GM15510 (cell line): Measurements from ENCODE around the gene PAQR6.

ENCODE experiments used
- POLR2A ChIP-seq: IDR thresholded peaks from 3 replicates; pipeline ENCODE4 v1.6.1; 2011; ENCODE audit warnings: borderline replicate concordance; ENCODE audit not compliant: insufficient read length; ENCODE audit errors: extremely low read depth

Gene PAQR6

DNA sequence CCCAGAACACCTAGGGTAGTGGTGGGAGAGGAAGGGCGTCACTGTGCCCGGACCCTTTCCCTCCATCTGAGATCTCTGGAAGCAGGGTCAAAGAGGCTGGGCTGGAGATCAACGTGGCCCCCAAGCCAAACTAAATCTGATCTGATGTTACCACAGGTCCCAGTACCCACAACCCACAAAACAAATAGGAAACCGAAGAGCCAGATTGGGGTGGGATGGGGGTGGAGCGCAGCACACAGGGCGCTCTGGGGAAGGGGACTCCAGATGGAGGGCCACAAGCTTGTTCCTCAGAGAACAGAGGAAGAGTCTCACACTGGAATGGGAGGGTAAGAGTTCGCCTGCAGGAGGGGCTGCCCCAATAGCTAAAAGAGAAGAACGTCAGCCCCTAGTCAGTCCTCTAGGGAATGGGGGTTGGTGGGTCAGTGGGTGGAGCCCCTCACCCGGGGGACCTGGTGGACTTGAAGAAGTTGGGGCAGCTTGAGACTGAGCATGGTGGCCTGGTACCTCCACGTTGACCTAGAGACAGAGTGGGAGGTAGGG is 1.5 kb downstream of the PAQR6 start:
- TF ChIP-seq POLR2A = no peak

DNA sequence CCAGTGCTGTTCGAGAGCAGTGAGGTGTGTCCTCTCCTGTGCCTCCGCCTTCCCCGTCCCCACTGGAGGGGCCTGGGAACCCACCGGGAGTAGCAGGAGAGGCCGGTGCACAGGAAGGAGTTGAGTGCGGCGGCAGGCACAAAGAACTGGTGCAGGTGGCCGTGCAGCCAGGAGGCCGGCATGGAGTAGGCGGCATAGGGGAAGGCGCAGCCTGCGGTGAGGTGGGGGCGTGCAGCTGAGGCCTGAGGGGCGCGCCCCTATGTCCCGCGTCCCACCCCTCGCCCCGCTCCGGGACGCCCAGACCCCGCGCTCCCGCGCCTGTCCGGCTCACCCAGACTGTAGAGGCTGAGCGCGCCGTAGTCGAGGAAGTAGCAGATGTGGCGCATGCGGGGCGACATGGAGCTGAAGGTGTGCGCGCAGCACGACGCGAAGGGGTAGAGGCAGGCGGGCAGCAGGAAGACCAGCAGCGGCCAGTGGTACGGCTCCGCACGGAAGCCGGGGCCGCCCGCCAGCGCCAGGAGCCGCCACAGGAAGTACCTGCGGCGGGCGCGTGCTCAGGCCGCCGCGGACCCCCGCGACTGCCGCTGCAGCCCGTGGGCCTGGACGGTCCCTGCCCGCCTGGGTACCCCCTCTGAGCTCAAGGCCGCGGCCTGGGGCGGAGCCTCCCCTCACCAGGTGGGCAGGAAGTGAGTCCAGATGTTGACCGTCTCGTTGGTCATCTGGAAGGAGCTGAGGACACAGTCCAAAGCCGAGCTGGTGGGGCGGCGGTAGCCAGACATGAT is 2.2 kb downstream of the PAQR6 start:
- no peak for TF ChIP-seq POLR2A

DNA sequence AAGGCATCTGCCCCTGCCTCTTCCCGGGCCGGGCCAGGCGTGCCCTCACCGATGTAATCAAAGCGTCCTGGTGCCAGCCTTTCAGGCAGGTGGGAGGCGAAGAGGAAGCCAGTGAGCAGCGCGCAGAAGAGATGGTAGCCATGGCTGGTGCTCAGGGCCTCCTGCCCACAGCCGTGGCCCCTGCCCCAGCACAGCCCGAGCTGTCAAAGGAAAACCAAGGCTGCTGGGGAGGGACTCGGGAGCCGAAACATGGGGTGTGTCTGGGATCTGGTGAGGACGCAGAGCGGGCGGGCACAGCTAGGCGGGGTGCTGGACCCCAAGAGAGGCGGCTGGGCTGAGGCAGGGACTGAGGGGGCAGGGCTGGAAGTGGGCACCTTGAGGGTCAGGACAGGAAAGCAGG is 3.1 kb downstream of the PAQR6 start:
- no peak for TF ChIP-seq POLR2A

DNA sequence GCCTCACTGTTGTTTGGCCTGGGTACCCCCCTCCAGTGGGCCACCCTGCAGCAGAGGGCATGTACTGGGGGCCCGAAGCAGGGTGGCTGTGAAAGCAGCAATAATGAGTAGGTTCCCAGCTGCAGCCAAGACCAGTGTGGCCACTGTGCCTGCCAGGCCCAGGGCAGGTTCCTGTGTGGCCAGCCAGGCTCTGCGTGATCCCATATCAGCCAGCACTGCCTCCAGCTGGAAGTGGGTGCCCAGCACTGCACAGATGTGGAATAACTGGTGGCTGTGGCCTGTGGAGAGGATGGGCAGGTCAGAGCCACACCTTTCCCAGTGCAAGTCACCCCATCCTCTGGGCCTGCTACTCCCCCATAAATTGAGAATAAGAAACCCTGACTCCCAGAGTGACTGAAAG is 3.7 kb downstream of the PAQR6 start:
- no peak for TF ChIP-seq POLR2A

DNA sequence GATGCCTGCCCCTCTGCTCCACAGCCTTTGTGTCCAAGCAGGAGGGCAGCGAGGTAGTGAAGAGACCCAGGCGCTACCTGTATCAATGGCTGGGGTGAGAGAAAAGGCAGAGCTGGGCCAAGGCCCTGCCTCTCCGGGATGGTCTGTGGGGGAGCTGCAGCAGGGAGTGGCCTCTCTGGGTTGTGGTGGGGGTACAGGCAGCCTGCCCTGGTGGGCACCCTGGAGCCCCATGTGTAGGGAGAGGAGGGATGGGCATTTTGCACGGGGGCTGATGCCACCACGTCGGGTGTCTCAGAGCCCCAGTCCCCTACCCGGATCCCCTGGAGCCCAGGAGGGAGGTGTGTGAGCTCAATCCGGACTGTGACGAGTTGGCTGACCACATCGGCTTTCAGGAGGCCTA is 5.1 kb downstream of the PAQR6 start:
- TF ChIP-seq POLR2A = no peak

DNA sequence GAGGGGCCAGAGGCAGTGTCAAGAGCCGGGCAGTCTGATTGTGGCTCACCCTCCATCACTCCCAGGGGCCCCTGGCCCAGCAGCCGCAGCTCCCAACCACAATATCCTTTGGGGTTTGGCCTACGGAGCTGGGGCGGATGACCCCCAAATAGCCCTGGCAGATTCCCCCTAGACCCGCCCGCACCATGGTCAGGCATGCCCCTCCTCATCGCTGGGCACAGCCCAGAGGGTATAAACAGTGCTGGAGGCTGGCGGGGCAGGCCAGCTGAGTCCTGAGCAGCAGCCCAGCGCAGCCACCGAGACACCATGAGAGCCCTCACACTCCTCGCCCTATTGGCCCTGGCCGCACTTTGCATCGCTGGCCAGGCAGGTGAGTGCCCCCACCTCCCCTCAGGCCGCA is 5.9 kb downstream of the PAQR6 start, which contains the start of gene BGLAP:
BGLAP (plus strand) TSS at position 259 of the 400 bp plus-strand sequence; CDS start at position 307, 48 bp downstream.
- TF ChIP-seq POLR2A = no peak

DNA sequence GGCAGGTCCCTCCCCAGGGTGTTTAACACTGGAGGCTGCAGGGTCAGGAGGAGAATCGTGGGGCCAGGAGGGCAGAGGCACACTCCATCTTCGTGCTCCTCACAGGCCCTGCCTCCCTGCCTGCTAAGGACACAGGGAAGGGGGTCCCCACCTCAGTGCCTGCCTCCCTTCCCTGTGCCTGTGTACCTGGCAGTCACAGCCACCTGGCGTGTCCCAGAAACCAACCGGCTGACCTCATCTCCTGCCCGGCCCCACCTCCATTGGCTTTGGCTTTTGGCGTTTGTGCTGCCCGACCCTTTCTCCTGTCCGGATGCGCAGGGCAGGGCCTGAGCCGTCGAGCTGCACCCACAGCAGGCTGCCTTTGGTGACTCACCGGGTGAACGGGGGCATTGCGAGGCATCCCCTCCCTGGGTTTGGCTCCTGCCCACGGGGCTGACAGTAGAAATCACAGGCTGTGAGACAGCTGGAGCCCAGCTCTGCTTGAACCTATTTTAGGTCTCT is 6.5 kb downstream of the PAQR6 start:
- TF ChIP-seq POLR2A = no peak

DNA sequence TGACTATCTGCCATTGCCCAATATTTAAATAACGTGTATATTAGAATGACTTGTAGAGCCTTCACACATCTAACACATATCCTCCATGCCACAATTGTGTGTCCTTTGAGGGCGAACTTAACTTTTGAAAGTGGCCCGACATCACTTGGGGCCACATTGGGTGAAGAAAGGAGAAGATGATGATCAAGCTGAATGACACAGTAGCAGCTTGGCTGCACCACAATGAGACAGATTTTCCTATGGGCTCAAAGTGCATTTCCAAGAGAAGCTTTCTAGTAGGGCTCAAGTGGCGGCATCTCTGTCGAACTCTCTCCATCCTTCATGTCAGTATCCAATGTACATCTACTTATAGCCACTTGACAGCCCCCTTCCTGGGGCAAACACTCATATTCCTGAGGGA is 9.6 kb downstream of the PAQR6 start:
- no peak for TF ChIP-seq POLR2A

DNA sequence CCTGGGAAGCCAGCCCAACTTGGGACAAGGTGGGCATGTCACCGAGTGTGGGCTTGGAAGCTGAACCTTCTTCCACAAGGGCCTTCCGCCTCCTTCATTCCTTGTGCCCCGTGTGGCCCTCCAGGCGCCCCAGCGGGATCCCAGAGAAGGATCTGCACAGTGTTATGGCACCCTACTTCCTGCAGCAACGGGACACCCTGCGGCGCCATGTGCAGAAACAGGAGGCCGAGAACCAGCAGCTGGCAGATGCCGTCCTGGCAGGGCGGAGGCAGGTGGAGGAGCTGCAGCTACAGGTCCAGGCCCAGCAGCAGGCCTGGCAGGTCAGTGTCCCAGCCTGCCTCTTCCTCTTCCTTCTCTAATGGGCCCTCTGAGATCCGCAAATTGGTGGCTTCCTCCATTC is 11.7 kb downstream of the PAQR6 start:
- no peak for TF ChIP-seq POLR2A

DNA sequence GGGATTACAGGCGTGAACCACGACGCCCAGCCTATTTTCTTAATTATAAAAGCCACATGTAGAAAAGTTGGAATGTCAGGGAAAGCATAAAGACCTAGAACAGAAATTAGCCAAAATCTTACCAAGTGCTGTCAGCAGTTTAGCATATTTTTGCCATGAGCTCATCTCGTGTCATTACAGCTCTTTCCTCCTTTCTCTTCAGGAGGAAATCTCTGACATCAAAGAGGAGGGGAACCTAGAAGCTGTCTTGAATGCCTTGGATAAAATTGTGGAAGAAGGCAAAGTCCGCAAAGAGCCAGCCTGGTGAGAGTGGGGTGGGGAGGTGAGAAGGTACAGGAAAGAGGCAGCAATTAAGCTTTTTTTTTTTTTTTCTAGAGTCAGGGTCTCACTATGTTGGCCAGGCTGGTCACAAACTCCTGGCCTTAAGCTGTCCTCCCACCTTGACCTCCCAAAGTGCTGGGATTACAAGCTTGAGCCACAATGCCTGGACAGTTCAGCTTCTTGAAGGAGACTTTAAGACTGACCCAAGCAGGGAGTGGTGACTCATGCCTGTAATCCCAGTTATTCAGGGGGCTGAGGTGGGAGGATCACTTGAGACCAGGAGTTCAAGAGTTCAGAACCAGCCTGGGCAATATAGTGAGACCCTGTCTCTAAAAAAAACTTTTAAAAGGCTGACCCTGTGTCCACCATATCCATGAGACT is 14.3 kb downstream of the PAQR6 start:
- no peak for TF ChIP-seq POLR2A

DNA sequence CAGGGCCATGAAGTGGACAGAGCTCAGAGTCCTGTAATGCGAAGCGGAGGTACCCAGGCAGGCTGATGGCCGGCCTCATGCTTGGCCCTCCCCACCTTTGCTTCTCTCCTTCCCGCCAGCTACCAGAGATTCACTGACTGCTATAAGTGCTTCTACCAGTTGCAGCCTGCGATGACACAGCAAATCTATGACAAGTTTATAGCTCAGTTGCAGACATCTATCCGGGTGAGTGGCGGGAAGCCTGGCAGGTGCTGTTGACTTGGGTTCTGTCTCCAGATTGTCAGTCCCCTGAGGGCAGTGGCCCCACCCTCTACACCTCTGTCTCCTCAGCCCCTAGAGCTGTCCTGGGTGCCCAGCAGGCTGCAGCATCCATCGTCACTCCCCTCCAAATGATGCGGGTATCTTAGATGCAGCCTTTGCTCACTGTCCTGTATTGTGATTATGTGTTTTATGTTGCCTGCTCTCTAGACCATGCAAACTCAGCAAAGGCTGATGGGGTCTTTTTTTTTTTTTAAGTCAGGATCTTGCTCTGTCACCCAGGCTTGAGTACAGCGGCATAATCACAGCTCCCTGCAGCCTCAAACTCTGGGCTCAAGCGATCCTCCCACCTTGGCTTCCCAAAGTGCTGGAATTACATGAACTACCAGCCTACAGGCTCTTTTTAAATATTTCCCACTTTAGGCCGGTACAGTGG is 15.5 kb downstream of the PAQR6 start:
- no peak for TF ChIP-seq POLR2A

DNA sequence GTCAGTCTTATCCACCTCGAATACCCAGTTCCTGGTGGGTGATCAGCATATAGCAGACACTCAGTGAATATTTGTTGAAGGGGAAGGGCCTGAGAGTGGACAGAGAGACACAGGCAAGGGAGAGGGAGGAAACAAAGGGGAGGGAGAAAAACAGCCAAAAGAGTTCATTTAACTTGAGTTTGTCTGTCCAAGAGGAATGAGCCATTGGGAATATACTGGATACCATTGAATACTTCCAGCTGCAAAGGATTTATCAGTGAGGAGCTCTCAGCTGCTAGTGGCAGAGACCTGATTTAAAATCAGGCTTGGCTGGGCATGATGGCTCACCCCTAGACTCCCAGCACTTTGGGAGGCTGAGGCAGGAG is 17.4 kb downstream of the PAQR6 start:
- TF ChIP-seq POLR2A = no peak

DNA sequence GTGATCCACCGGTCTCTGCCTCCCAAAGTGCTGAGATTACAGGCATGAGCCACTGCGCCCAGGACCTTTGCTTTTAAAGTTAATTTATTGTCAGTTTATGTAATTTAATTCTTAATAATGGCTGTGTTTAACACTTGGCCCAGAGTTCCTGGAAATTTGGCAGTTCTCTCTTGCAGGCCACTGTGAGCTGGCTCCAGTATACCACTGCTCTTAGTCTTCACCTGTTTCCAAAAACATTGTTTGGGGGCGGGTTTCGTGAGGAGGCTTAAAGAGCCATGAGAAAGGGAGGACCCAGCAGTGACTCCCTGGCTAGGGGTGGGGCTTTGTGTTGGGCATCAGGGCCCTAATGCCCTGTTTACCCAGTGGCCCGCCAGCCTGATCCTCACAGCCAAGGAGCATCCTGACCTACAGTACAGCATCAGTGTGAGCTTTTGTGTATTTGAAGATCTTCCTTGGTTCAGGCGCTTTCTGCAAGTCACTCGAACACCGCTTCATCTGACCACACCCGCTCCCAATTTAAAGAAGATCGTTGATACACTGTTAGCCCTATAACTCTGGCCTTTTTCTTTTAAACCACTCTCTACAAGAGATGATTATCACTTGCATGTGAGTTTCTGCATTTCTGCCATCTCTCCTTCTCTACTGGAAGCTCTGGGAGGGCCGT is 17.9 kb downstream of the PAQR6 start:
- TF ChIP-seq POLR2A = no peak

DNA sequence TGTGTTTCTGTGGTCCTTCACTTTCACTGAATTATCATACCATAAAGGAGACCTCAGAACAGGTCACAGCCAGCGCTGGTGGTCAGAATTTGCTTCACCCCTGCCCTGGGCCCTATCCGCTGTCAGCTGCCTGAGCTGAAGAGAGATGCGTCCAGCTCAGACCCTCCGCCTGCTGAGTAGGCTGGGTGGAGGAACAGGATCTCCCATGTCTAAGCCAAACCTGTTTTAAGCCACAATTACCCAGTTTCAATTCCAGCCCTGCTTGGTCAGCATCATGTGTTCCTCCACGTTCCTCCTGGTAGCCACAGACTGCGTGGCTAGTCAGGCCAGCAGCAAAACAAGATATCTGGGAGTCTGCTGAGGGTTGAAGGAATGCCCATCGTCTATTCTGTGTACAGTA is 19.4 kb downstream of the PAQR6 start:
- TF ChIP-seq POLR2A = no peak

DNA sequence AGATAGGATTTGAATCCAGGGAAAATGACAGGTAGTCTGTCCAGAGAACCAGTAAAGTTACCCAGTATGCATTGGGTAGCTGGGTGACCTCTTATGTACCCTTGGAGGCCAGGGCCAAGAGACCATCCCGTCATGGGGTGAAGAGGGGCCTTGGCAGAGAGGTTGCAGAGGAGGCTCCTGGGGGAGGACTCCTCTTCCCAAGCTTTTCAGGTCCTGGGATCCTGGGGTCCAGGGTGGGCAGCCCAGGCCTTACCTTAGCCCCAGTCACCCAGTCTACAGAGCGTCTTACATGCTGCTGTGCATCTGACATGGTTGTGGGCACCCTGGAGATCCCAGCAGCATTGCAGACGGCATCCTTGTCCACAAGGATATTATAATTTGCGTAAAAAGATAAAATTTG is 21.1 kb downstream of the PAQR6 start:
- TF ChIP-seq POLR2A = no peak

DNA sequence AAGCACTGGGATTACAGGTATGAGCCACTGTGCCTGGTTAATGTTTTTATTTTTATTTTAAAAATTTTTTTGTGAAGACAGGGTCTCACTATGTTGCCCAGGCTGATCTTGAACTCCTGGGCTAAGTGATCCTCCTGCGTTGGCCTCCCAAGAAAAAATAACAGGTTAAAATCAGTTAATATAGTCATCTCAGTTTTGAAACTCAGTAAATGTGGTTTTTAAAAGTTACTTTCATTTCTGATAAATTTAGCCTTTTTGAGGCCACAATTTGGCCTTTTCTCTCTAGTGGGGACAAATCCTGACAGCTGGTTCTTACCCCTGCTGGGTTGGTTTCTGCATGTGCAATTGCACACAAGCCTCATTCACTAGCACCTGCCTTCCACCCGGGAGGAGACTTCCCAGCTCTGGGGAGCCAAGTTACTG is 21.7 kb downstream of the PAQR6 start:
- TF ChIP-seq POLR2A = no peak

DNA sequence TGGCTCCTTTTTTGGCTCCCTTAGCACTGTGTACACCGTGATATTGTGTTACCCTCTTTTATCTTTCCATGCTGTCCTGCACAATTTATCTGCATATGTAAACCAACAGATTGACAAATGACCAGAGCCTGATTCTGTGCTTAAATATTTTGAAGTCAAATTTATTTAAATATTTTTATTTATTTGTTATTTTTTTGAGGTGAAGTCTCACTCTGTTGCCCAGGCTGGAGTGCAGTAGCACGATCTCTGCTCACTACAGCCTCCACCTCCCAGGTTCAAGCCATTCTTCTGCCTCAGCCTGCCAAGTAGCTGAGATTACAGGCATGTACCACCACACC is 22.2 kb downstream of the PAQR6 start:
- no peak for TF ChIP-seq POLR2A
